ENCODE measurements around the gene COL23A1.

DNA sequence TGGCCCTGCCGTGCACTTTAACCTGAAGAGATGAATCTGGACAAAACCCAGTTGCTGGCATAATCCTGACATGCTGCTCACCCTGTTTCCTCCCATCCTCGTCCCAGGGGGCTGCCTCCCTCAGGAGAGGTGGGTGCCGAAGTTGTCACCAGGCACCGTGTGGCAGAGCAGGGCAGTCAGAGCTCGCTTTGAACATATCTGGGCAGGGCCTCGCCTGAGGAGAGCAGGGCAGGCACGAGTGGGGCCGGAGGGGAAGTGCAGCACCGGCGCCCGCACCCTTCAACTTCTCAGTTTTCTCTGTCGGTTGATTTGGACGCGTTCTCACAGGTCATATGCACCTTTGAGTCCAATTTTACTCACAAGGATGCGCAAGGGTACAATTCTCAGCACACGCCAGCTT, 216.5 kb downstream of the COL23A1 start:
- no peak for TF ChIP-seq GATA2 (IDR thresholded peaks at IDR 0.05; ENCODE audit: low read depth, low read length)
- TF ChIP-seq GATA3 (IDR thresholded peaks at IDR 0.05; ENCODE audit: low read depth, low read length) = no peak

Data from SH-SY5Y (cell line).